Kidney (tissue), 14 donors: ENCODE data around the gene CALU. TPM values are rescaled to one million over a fixed set of nuclear protein-coding genes. Genes with fewer than 3 reads are reported as not detected.

ENCODE experiments used
- DNase-seq, 5 donors: peaks; one replicate each; pipeline ENCODE4 v3.0.0-alpha.2; 2013 to 2020
- FAIRE-seq: peaks from 2 replicates; lab custom pipeline; 2012; peaks lifted over from hg19 to GRCh38; lab: Jason Lieb, UNC
- H3K27ac ChIP-seq, 2 donors: one replicate each; pipeline ENCODE4 v1.7.0; 2013; ENCODE audit warnings: low read depth in 2 of 2, low read length in 2 of 2, inconsistent platforms in 1 of 2
- H3K27me3 ChIP-seq: one replicate; pipeline ENCODE4 v1.7.1; 2013; ENCODE audit warnings: low read length, inconsistent platforms; ENCODE audit not compliant: control insufficient read depth, insufficient read depth
- H3K36me3 ChIP-seq, 3 donors: one replicate each; pipeline versions ENCODE4 v1.7.0 to v1.7.1; 2013; ENCODE audit warnings: low read length in 3 of 3, control low read depth in 1 of 3, inconsistent platforms in 1 of 3; ENCODE audit not compliant: insufficient read depth in 3 of 3, control insufficient read depth in 2 of 3
- H3K4me1 ChIP-seq, 3 donors: one replicate each; pipeline versions ENCODE4 v1.7.0 to v1.7.1; 2013; ENCODE audit warnings: low read length in 3 of 3, inconsistent platforms in 1 of 3, low read depth in 1 of 3; ENCODE audit not compliant: control insufficient read depth in 2 of 3, insufficient read depth in 2 of 3
- H3K4me3 ChIP-seq, 3 donors: one replicate each; pipeline versions ENCODE4 v1.7.0 to v1.8.1; 2013; ENCODE audit warnings: low read length in 3 of 3, control low read depth in 1 of 3, inconsistent platforms in 1 of 3
- H3K9ac ChIP-seq, 3 donors: one replicate each; pipeline versions ENCODE4 v1.7.0 to v1.7.1; 2013; ENCODE audit warnings: low read length in 3 of 3, control low read depth in 1 of 3, inconsistent platforms in 1 of 3
- H3K9me3 ChIP-seq, 3 donors: one replicate each; pipeline versions ENCODE4 v1.7.0 to v1.7.1; 2013; ENCODE audit warnings: low read length in 3 of 3, control low read depth in 1 of 3, inconsistent platforms in 1 of 3; ENCODE audit not compliant: control insufficient read depth in 2 of 3, insufficient read depth in 1 of 3
- CTCF ChIP-seq: IDR thresholded peaks from 3 replicates; pipeline ENCODE4 v1.5.1; 2012; ENCODE audit warnings: mild to moderate bottlenecking, moderate library complexity, borderline replicate concordance; ENCODE audit not compliant: insufficient read depth; ENCODE audit errors: extremely low read depth
- intact Hi-C: fragments of 100-400 bp; cut with DNase I; formaldehyde crosslinking; loops from one replicate; pipeline ENCODE4 v1.11.1; 2022
- polyA plus RNA-seq: library from polyadenylated mRNA; stranded (reverse); fragments of 350-450 nt; fragmentation: Illumina TruSeq; extraction: RNeasy Lipid Tissue Mini Kit (QIAGEN cat#74804); gene quantifications from one replicate; pipeline ENCODE4 v1.2.3, GENCODE V29; 2014; ENCODE audit warnings: low read depth, low replicate concordance; ENCODE audit not compliant: insufficient read depth
- total RNA-seq: library from RNA; stranded (reverse); fragmentation: NEBNext Ultra II Directional; extraction: Animal tissue kit (Norgen Biotek cat#: 25700); gene quantifications from one replicate; pipeline ENCODE4 v1.2.1, GENCODE V29; 2021
- donor health status: control.
- donor health status: control.
- donor health status: control.
- donor health status: control.
- donor health status: control.
- donor health status: DM: yes; HTN: yes; CAD: no.
- donor health status: Normal renal cell carcinoma (clear cell type).

CALU gene
- total and polyA plus RNA-seq, 2 donors from 2014 or later: 32.9 to 75.1 TPM

- no peak for FAIRE-seq
- intact Hi-C loops: no loop called here
- no peaks in the 10 kb centered on the region for H3K9me3 ChIP-seq
- H3K4me1 ChIP-seq: peaks cover 0 to 8% (median 0%) of the 10 kb centered on the region in 3 donors
- TF ChIP-seq CTCF: no peak
- H3K36me3 ChIP-seq: no peaks in the 10 kb centered on the region
- H3K9ac ChIP-seq: no peak overlapping the region
- H3K27me3 ChIP-seq: no peaks in the 10 kb centered on the region
- H3K27ac ChIP-seq: no peak overlapping the region
- no peak for DNase-seq
- H3K4me3 ChIP-seq: no peak overlapping the region
These were observed 53.5 kb downstream of the CALU start for GRCh38 chr7:128792471-128793180.

- Histone ChIP-seq H3K36me3 (no peaks in the 10 kb centered on the region), H3K4me3 (no peak overlapping the region), H3K9me3 (no peaks in the 10 kb centered on the region), H3K9ac (no peak overlapping the region), H3K27me3 (no peaks in the 10 kb centered on the region), H3K4me1 (peaks cover 0 to 8% (median 0%) of the 10 kb centered on the region in 3 donors), H3K27ac (no peak overlapping the region)
- intact Hi-C loops: no loop called here
- TF ChIP-seq CTCF: no peak
- FAIRE-seq: no peak
- DNase-seq: no peak
These were observed 54.0 kb downstream of the CALU start for GRCh38 chr7:128793181-128793547.

GRCh38 chr7:128794020-128794419 is 54.9 kb downstream of the CALU start:
- no peaks in the 10 kb centered on the region for H3K27me3 ChIP-seq
- H3K36me3 ChIP-seq: no peaks in the 10 kb centered on the region
- H3K27ac ChIP-seq: no peak overlapping the region
- intact Hi-C loops: no loop called here
- DNase-seq (no peak), FAIRE-seq (no peak)
- peaks cover 0 to 8% (median 0%) of the 10 kb centered on the region in 3 donors for H3K4me1 ChIP-seq
- H3K9me3 ChIP-seq: no peaks in the 10 kb centered on the region
- no peak overlapping the region for H3K4me3 ChIP-seq
- H3K9ac ChIP-seq: no peak overlapping the region
- no peak for TF ChIP-seq CTCF
